HG02642 (cell line): Measurements from ENCODE around the gene COL16A1.

Experiments
- ATAC-seq: cut with Tn5 transposase; IDR thresholded peaks from one replicate; pipeline ENCODE4 v1.9.1; 2021; ENCODE audit warnings: mild to moderate bottlenecking; ENCODE audit not compliant: unreplicated experiment, poor library complexity

The COL16A1 gene

GRCh38 chr1:31689854-31690253 is 14.0 kb downstream of the COL16A1 start:
- no peak for ATAC-seq

- ATAC-seq, result no peak
Measured at GRCh38 chr1:31689379-31689778, 14.4 kb downstream of the COL16A1 start.

GRCh38 chr1:31688233-31688918 is 15.4 kb downstream of the COL16A1 start:
- ATAC-seq, result no peak

GRCh38 chr1:31687601-31688000 is 16.2 kb downstream of the COL16A1 start:
- no peak for ATAC-seq

GRCh38 chr1:31685795-31686194 is 18.0 kb downstream of the COL16A1 start:
- ATAC-seq, result no peak

GRCh38 chr1:31683997-31684396 is 19.8 kb downstream of the COL16A1 start:
- ATAC-seq, result no peak

- no peak for ATAC-seq
Measured at GRCh38 chr1:31681415-31681814, 22.4 kb downstream of the COL16A1 start.

- no peak for ATAC-seq
Measured at GRCh38 chr1:31679676-31680230, 24.1 kb downstream of the COL16A1 start.

- ATAC-seq, result no peak
Measured at GRCh38 chr1:31679091-31679490, 24.7 kb downstream of the COL16A1 start.

- ATAC-seq, result no peak
Measured at GRCh38 chr1:31678681-31679080, 25.1 kb downstream of the COL16A1 start.

GRCh38 chr1:31677949-31678348 is 25.9 kb downstream of the COL16A1 start:
- ATAC-seq, result no peak

GRCh38 chr1:31677401-31677800 is 26.4 kb downstream of the COL16A1 start:
- ATAC-seq, result no peak

GRCh38 chr1:31675756-31676155 is 28.1 kb downstream of the COL16A1 start:
- no peak for ATAC-seq

GRCh38 chr1:31675161-31675560 is 28.7 kb downstream of the COL16A1 start:
- ATAC-seq, result no peak

- no peak for ATAC-seq
Measured at GRCh38 chr1:31674626-31675025, 29.2 kb downstream of the COL16A1 start.

GRCh38 chr1:31673433-31673832 is 30.4 kb downstream of the COL16A1 start:
- no peak for ATAC-seq

- no peak for ATAC-seq
Measured at GRCh38 chr1:31672986-31673385, 30.8 kb downstream of the COL16A1 start.

- ATAC-seq, result no peak
Measured at GRCh38 chr1:31671561-31672201, 32.1 kb downstream of the COL16A1 start.

GRCh38 chr1:31671147-31671546 is 32.7 kb downstream of the COL16A1 start:
- ATAC-seq, result no peak

- ATAC-seq, result no peak
Measured at GRCh38 chr1:31670593-31670964, 33.2 kb downstream of the COL16A1 start.

- no peak for ATAC-seq
Measured at GRCh38 chr1:31669786-31670592, 33.8 kb downstream of the COL16A1 start.
